H9 (cell line): ENCODE measurements around the gene TMC1. TPM values are rescaled to one million over a fixed set of nuclear protein-coding genes. Genes with fewer than 3 reads are reported as not detected.
"Not testable (repeated sequence)": the region's sequence is repeated elsewhere in the genome, so short reads cannot be mapped to it uniquely, and the experiment has no call there.

Experiments used
- DNase-seq: peaks from one replicate; pipeline ENCODE4 v3.0.0-alpha.2; 2017
- H2AFZ ChIP-seq: one replicate; pipeline ENCODE4 v1.6.1; 2013; ENCODE audit warnings: mild to moderate bottlenecking, low read length, control low read depth, moderate library complexity
- H2AK5ac ChIP-seq: 2 replicates; pipeline ENCODE4 v1.6.1; 2013; ENCODE audit warnings: low read length, control low read depth, mixed read lengths; ENCODE audit not compliant: insufficient read length
- H2BK120ac ChIP-seq: one replicate; pipeline ENCODE4 v1.6.1; 2013; ENCODE audit warnings: low read depth, mild to moderate bottlenecking, low read length, control low read depth, inconsistent platforms; ENCODE audit not compliant: poor library complexity, severe bottlenecking
- H2BK12ac ChIP-seq: 2 replicates; pipeline ENCODE4 v1.6.1; 2013; ENCODE audit warnings: low read length, control low read depth, mixed read lengths, low read depth; ENCODE audit not compliant: insufficient read length
- H2BK15ac ChIP-seq: 2 replicates; pipeline ENCODE4 v1.6.1; 2013; ENCODE audit warnings: low read depth, low read length, control low read depth
- H2BK20ac ChIP-seq: one replicate; pipeline ENCODE4 v1.6.1; 2013; ENCODE audit warnings: low read depth, mild to moderate bottlenecking, low read length, control low read depth, inconsistent platforms; ENCODE audit not compliant: poor library complexity, severe bottlenecking
- H2BK5ac ChIP-seq: 2 replicates; pipeline ENCODE4 v1.6.1; 2013; ENCODE audit warnings: low read length, control low read depth, mixed read lengths; ENCODE audit not compliant: insufficient read length
- H3K14ac ChIP-seq: 2 replicates; pipeline ENCODE4 v1.6.1; 2013; ENCODE audit warnings: low read length, control low read depth; ENCODE audit not compliant: insufficient read depth
- H3K18ac ChIP-seq: 2 replicates; pipeline ENCODE4 v1.6.1; 2013; ENCODE audit warnings: low read depth, mild to moderate bottlenecking, mixed read lengths, low read length, control low read depth; ENCODE audit not compliant: insufficient read length
- H3K23ac ChIP-seq: 2 replicates; pipeline ENCODE4 v1.6.1; 2013; ENCODE audit warnings: low read length, control low read depth, mixed read lengths, low read depth; ENCODE audit not compliant: insufficient read length
- H3K23me2 ChIP-seq: 2 replicates; pipeline ENCODE4 v1.6.1; 2013; ENCODE audit warnings: low read depth, mild to moderate bottlenecking, mixed read lengths, low read length, control low read depth; ENCODE audit not compliant: insufficient read length, poor library complexity, severe bottlenecking
- H3K27ac ChIP-seq: 2 replicates; pipeline ENCODE4 v1.5.1; 2013; ENCODE audit warnings: low read length, control low read depth, mixed read lengths, low read depth; ENCODE audit not compliant: insufficient read length
- H3K27me3 ChIP-seq: 2 replicates; pipeline ENCODE4 v1.6.1; 2013; ENCODE audit warnings: low read length, control low read depth, inconsistent platforms; ENCODE audit not compliant: insufficient read depth
- H3K4ac ChIP-seq: 2 replicates; pipeline ENCODE4 v1.6.1; 2013; ENCODE audit warnings: low read depth, mild to moderate bottlenecking, control low read depth, inconsistent platforms, low read length, moderate library complexity
- H3K4me1 ChIP-seq: 2 replicates; pipeline ENCODE4 v1.6.1; 2013; ENCODE audit warnings: low read length, control low read depth, inconsistent platforms; ENCODE audit not compliant: insufficient read depth
- H3K4me2 ChIP-seq: 2 replicates; pipeline ENCODE4 v1.6.1; 2013; ENCODE audit warnings: low read length, control low read depth, mixed read lengths; ENCODE audit not compliant: insufficient read length, insufficient read depth
- H3K56ac ChIP-seq: 2 replicates; pipeline ENCODE4 v1.6.1; 2013; ENCODE audit warnings: low read depth, mild to moderate bottlenecking, mixed read lengths, low read length, control low read depth; ENCODE audit not compliant: insufficient read length
- H3K79me1 ChIP-seq: 2 replicates; pipeline ENCODE4 v1.6.1; 2013; ENCODE audit warnings: low read depth, mild to moderate bottlenecking, moderate library complexity, low read length, control low read depth, inconsistent platforms; ENCODE audit not compliant: insufficient read depth, poor library complexity, severe bottlenecking
- H3K79me2 ChIP-seq: 2 replicates; pipeline ENCODE4 v1.6.1; 2013; ENCODE audit warnings: low read length, control low read depth, inconsistent platforms; ENCODE audit not compliant: insufficient read depth
- H3K9ac ChIP-seq: 2 replicates; pipeline ENCODE4 v1.6.1; 2013; ENCODE audit warnings: low read length, control low read depth, mixed read lengths; ENCODE audit not compliant: insufficient read length; ENCODE audit errors: extremely low read depth
- H3K9me3 ChIP-seq: one replicate; pipeline ENCODE4 v1.6.1; 2013; ENCODE audit warnings: low read depth, low read length, inconsistent platforms; ENCODE audit not compliant: control insufficient read depth
- H3T11ph ChIP-seq: one replicate; pipeline ENCODE4 v1.6.1; 2013; ENCODE audit warnings: mild to moderate bottlenecking, low read length, control low read depth, inconsistent platforms
- H4K20me1 ChIP-seq: one replicate; pipeline ENCODE4 v1.6.1; 2013; ENCODE audit not compliant: control insufficient read depth, insufficient read length, insufficient read depth
- H4K5ac ChIP-seq: 2 replicates; pipeline ENCODE4 v1.6.1; 2013; ENCODE audit warnings: low read depth, mild to moderate bottlenecking, mixed read lengths, low read length, control low read depth; ENCODE audit not compliant: insufficient read length
- H4K8ac ChIP-seq: replicated peaks from 2 replicates; pipeline ENCODE4 v1.6.1; 2013; ENCODE audit warnings: low read length, control low read depth, mixed read lengths, low read depth; ENCODE audit not compliant: insufficient read length
- H4K91ac ChIP-seq: 2 replicates; pipeline ENCODE4 v1.6.1; 2013; ENCODE audit warnings: low read depth, mild to moderate bottlenecking, moderate library complexity, mixed read lengths, low read length, control low read depth; ENCODE audit not compliant: insufficient read length
- H3K27ac Mint-ChIP-seq, 3 experiments: 2 replicates in 2 of 3; 3 replicates in 1 of 3; pipeline ENCODE4 v1.8.0; 2020 to 2021; ENCODE audit warnings: mixed read lengths in 3 of 3, mild to moderate bottlenecking in 1 of 3, moderate library complexity in 1 of 3
- H3K27me3 Mint-ChIP-seq: 2 replicates; pipeline ENCODE4 v1.8.0; 2021; ENCODE audit warnings: low read depth, mild to moderate bottlenecking, moderate library complexity, mixed read lengths
- H3K36me3 Mint-ChIP-seq, 3 experiments: 2 replicates in 2 of 3; 3 replicates in 1 of 3; pipeline ENCODE4 v1.8.0; 2020 to 2021; ENCODE audit warnings: low read depth in 3 of 3, mixed read lengths in 3 of 3; ENCODE audit not compliant: insufficient read depth in 1 of 3
- H3K4me1 Mint-ChIP-seq, 2 experiments: 2 replicates each; pipeline ENCODE4 v1.8.0; 2020; ENCODE audit warnings: mixed read lengths in 2 of 2
- H3K4me3 Mint-ChIP-seq, 2 experiments: 2 replicates in 1 of 2; 3 replicates in 1 of 2; pipeline ENCODE4 v1.8.0; 2020 to 2021; ENCODE audit warnings: mild to moderate bottlenecking in 2 of 2, mixed read lengths in 2 of 2, moderate library complexity in 1 of 2
- H3K9me3 Mint-ChIP-seq, 2 experiments: 2 replicates in 1 of 2; 3 replicates in 1 of 2; pipeline ENCODE4 v1.8.0; 2020; ENCODE audit warnings: mild to moderate bottlenecking in 2 of 2, mixed read lengths in 2 of 2, moderate library complexity in 1 of 2
- CTCF ChIP-seq: fragments of 200-600 bp; sonication (generic); conservative IDR thresholded peaks from 3 replicates; pipeline ENCODE4 v1.8.0; 2021; ENCODE audit warnings: antibody characterized with exemption, mild to moderate bottlenecking
- WGBS: extraction: QIAGEN DNeasy Blood & Tissue Kit; methylation state at CpG from one replicate; pipeline ENCODE4 v1.1.7; 2013; ENCODE audit warnings: missing lambda C conversion rate, low lambda C conversion rate, mixed read lengths; ENCODE audit not compliant: insufficient read length; ENCODE audit errors: extremely low coverage; 5-methylcytosine and 5-hydroxymethylcytosine counted together
- total RNA-seq: library from RNA; stranded (reverse); gene quantifications from 2 replicates; pipeline ENCODE4 v1.2.1, GENCODE V29; 2021

Gene TMC1
- total RNA-seq, 1 experiment from 2014 or later = 2.4 TPM

DNA sequence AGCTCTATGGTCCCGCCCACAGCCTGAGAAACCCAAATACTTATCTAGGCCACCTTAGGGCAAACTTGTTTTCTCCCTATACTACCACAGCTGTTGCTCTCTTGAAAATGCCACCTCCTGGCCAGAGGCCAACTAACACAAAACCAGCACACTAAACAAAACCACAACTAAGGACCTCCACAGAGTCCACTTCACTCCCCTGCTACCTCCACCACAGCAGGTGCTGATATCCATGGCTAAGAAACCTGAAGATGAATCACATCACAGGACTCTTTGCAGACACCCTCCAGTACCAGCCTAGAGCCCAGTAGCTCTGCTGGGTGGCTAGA, 323.0 kb downstream of the TMC1 start:
- peaks cover 24 to 32% of the 10 kb centered on the region in 2 experiments for H3K9me3 Mint-ChIP-seq
- Histone ChIP-seq H2AFZ (no peak overlapping the region), H3T11ph (no peak overlapping the region), H3K56ac (no peak overlapping the region), H3K27me3 (no peaks in the 10 kb centered on the region), H3K23ac (no peak overlapping the region), H2BK20ac (no peak overlapping the region), H3K79me1 (no peaks in the 10 kb centered on the region), H4K91ac (no peak overlapping the region), H3K14ac (no peak overlapping the region), H2BK5ac (no peak overlapping the region), H2AK5ac (no peak overlapping the region), H3K4me1 (0 out of 2 replicates have a peak, but pooled peaks cover 4% of the 10 kb centered on the region), H4K5ac (no peak overlapping the region), H2BK12ac (no peak overlapping the region), H3K4me2 (no peak overlapping the region), H2BK120ac (no peak overlapping the region), H3K9me3 (no peaks in the 10 kb centered on the region), H3K27ac (no peak overlapping the region), H4K20me1 (no peaks in the 10 kb centered on the region), H2BK15ac (no peak overlapping the region), H3K9ac (no peak overlapping the region), H3K23me2 (no peaks in the 10 kb centered on the region), H3K18ac (no peak overlapping the region), H3K79me2 (no peaks in the 10 kb centered on the region), H4K8ac (no peak overlapping the region), H3K4ac (no peak overlapping the region)
- WGBS = no CpG with 5 or more reads among the region's 1 CpG
- peak overlapping the region in 2 of 3 experiments; percentile 6 to 31; a peak in 1 of 7 replicates for H3K27ac Mint-ChIP-seq
- H3K4me3 Mint-ChIP-seq = no peak overlapping the region
- no peaks in the 10 kb centered on the region for H3K27me3 Mint-ChIP-seq
- no peak for DNase-seq
- TF ChIP-seq CTCF = 0 out of 3 replicates have a peak, but pooled peaks have one; percentile 22
- peaks cover 15 to 19% of the 10 kb centered on the region in 2 experiments for H3K4me1 Mint-ChIP-seq
- H3K36me3 Mint-ChIP-seq = peaks cover 0 to 38% (median 0%) of the 10 kb centered on the region in 3 experiments; a peak in 3 of 7 replicates

DNA sequence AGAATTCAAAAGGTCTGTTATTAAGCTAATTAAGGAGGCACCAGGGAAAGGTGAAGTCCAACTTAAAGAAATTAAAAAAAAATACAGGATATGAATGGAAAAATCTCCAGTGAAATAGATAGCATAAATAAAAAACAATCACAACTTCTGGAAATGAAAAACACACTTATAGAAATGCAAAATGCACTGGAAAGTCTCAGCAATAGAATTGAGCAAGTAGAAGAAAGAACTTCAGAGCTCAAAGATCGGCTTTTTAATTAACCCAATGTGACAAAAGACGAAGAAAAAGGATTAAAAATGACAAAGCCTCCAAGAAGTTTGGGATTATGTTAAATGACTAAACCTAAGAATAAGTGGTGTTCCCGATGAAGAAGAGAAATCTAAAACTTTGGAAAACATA, 323.6 kb downstream of the TMC1 start:
- H3K27me3 ChIP-seq, H4K8ac ChIP-seq, H3K27me3 Mint-ChIP-seq, H2BK20ac ChIP-seq, H3K79me1 ChIP-seq, H2BK5ac ChIP-seq, H3K4me1 ChIP-seq, H3K9me3 ChIP-seq, H3K9ac ChIP-seq, H3K18ac ChIP-seq, H3K27ac ChIP-seq, H2BK15ac ChIP-seq, H3K23me2 ChIP-seq, H4K20me1 ChIP-seq, H3K23ac ChIP-seq, H3K4ac ChIP-seq, H3T11ph ChIP-seq, H2BK12ac ChIP-seq, DNase-seq, H2AK5ac ChIP-seq, H4K5ac ChIP-seq, H3K4me3 Mint-ChIP-seq, H3K14ac ChIP-seq, H2AFZ ChIP-seq, H3K27ac Mint-ChIP-seq, H2BK120ac ChIP-seq, H3K56ac ChIP-seq, H4K91ac ChIP-seq, H3K79me2 ChIP-seq, H3K4me2 ChIP-seq: not testable (repeated sequence)
- Mint-ChIP-seq H3K9me3 (peaks cover 28 to 37% of the 10 kb centered on the region in 2 experiments), H3K36me3 (peaks cover 0 to 44% (median 0%) of the 10 kb centered on the region in 3 experiments; a peak in 3 of 7 replicates), H3K4me1 (peaks cover 15 to 19% of the 10 kb centered on the region in 2 experiments)
- whole genome bisulfite sequencing = no CpG with 5 or more reads among the region's 3 CpGs
